Stimulated activated CD4-positive, alpha-beta T cell treated with anti-CD3 and anti-CD28 coated beads, Interleukin-15, amount 100 ng/mL, for 1 hour (primary cell): ENCODE results near the gene C11orf24.
"Not testable (repeated sequence)": the region's sequence is repeated elsewhere in the genome, so short reads cannot be mapped to it uniquely, and the experiment has no call there.

ENCODE experiments used
- DNase-seq, 2 donors: peaks; one replicate each; pipeline ENCODE4 v3.0.0-alpha.2; 2020; ENCODE audit warnings: low read depth in 1 of 2, low spot score in 1 of 2

Gene C11orf24

DNA sequence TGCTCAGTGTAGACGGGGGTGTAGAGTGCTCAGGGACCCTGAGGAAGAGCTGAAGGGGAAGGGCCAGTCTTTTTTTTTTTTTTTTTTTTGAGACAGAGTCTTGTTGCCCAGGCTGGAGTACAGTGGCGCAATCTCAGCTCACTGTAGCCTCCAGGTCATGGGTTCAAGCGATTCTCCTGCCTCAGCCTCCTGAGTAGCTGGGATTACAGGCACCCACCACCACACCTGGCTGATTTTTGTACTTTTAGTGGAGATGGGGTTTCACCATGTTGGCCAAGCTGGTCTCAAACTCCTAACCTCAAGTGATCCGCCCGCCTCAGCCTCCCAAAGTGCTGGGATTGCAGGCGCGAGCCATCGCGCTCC, 27.7 kb upstream of the C11orf24 start:
- not testable (repeated sequence) for DNase-seq

DNA sequence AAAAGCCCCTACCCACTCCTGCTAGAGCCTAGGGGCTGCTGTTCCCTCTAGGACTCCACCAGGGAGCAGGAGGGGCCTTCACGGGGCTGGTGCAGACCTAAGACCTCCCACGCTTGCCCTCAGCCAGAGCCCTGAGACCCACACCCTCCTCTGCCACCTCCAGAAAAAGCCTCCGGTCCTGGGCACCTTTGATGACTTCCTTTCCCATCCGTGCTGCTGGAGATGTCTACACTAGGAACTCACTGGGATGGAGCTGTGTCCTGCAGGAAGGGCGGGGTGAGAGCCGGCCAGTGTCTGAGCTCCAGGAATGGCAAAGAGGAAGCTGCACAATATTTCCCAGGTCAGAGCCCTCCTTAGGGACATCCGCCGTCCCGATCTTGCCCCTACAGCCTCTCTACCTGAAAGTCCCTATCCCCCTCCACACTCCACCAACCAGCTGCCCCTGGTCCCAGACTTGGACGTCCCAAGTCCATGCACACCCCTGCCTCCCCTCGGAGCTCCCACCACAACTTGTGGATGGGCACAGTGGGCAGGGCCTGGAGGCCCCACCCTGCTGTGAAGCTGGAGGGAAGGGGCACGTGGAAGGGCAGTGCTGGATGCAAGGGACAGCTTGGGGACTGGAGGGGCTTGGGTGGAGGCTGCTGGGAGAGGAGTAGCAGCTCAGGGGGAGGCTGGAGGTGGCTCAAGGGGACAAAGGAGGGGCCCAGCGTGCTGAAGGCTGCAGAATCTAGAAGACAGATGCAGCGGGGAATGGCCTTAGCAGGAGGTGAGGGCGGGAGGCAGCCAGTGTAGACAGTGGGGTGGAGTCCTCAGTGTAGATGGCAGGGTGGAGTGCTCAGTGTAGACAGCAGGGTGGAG, 27.1 kb upstream of the C11orf24 start:
- no peak for DNase-seq

DNA sequence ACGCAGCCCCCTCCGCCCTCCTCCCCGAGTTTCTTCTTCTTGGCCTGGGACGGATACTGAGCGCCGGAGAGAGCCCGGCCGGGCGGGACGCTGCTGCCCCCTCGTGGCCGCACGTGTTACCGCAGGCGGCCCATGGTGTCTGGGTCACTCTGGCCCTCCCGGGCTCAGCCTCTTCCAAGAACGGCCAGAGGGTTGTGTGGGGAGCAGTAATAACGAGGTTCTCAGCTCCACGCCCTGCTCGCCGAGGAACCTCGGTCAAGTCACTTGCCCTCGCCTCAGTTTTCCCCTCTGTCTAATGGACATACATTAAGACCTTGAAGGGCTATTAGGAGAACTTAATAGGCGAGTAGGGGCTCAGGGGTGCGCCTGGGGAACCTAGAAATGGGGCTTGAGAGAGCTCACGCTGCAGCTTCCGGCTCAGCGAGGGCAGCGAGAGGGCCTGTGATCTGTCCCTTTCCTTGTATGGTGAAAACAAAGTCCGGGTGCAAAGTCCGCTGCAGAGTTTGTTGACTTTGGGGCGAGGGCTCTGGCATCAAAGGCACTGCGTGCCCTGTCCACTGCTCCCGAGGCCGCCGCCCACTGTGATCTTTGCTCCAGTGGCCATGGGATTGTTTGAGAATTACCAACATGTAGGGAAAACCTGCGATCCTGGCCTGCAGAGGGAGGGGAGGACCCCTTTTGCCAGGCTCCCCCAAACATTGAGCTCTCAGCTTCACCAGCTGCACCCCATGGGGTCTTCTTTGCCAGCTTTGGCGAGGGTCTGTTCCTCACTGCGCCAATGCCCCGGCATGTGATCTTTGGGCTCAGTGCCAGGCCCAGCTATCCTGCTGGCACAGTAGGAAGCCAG, 26.3 kb upstream of the C11orf24 start:
- DNase-seq = peak; percentile 48 to 61

DNA sequence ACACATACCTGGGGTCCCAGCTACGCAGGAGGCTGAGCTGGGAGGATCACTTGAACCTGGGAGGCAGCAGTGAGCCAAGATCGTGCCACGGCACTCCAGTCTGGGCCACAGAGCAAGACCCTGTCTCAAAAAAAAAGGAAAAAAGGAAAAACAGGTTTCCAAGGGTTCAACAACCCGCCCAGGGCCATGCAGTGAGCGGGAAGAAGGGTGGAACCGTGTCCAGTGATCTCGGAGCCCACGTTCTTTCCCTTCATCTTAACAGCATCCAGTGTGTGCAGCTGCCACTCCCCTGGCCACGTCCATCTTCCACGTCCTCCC, 25.7 kb upstream of the C11orf24 start:
- no peak for DNase-seq

DNA sequence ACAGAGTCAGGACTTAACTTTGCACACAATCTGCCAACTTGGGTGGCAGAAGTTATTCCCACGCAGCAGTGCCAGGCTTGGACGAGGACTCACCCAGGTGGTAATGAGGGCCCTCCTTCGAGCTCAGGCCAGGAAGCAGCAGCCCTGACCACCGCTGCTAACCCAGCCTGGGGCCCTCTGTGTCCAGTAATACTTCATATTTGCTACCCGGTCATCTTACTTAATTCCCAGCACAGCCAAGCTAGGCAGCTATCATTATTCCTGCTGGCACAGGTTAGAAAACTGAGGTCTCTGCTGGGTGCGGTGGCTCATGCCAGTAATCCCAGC, 25.2 kb upstream of the C11orf24 start:
- no peak for DNase-seq

DNA sequence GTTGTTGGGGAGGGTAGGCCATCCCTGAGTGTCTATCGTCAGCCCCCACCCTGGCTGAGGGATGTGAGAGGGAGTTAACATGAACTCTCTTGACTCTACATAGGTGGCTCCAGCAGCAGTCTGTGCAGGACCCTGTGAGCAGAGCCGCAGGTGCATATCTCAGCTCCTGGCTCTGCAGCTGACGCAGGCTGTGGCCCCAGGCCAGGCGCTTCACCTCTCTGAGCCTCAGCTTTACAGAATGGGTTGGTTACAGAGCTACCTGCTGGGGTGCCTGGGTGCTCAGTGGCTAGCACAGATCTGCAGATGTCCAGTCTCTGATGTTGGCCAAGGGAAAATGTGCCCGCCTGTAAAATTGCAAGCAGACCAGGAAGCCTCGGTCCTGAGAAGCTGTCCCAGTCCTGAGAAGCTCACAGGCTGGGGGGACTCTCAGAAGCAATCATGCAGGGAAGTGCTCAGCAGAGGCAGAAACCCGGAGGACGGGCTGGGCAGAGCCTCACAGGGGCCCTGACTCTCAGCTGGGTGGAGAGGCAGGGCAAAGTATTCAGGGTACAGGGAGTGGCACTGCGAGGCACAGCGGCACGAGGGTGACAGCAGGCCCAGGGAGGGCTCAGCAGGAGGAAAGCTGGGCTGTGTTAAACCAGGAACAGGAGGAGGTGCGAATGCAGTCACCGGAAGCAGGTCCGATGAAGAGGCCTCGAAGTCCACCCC, 24.7 kb upstream of the C11orf24 start:
- no peak for DNase-seq

DNA sequence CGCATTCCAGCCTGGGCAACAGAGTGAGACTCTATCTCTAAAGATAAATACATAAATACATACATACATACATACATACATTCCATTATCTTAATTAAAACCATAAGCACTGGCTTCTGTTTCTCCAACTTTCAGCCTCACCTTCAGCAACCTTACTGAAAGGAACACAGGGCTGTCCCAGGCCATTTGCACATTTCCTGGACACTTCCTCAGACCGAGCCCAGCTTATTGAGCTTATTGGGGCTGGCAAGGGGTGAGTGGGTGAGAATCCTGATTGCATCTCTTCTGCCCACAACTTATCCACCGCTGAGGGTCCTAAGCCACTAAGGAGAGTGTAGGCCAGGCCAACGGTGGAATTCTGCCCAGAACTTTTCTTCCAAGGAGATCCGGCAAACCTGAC, 24.2 kb upstream of the C11orf24 start:
- no peak for DNase-seq

DNA sequence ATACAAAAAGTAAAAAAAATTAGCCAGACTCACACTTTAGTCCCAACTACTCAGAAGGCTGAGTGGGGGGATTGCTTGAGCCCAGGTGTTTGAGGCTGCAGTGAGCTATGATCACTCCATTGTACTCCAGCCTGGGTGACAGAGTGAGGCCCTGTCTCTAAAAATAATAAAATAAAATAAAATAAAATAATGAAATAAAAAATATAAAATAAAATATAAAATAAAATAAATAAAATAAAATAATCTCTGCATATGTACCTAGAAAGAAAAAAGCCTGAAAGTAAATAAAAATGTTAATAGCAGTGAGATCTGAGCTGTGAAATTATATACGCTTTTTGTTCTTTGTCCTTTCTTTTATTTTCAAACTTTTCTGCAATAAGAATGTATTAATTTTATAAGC, 23.5 kb upstream of the C11orf24 start:
- no peak for DNase-seq

DNA sequence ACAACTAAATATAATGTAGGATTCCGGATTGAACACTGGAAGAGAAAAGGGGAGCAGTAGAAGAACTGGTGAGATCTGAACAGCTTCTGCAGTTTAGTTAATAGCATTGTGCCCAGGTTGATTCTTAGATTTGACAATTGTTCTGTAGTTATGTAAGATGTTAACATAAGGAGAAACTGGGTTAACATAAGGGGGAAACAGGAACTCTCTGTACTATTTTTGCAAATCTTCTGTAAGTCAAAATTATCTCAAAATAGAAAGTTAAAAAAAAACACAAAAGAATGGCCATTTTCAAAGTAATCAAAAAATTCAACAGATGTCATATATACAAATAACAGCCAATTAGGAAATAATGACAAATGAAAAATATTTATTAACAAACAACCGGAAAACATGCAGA, 21.9 kb upstream of the C11orf24 start:
- no peak for DNase-seq

DNA sequence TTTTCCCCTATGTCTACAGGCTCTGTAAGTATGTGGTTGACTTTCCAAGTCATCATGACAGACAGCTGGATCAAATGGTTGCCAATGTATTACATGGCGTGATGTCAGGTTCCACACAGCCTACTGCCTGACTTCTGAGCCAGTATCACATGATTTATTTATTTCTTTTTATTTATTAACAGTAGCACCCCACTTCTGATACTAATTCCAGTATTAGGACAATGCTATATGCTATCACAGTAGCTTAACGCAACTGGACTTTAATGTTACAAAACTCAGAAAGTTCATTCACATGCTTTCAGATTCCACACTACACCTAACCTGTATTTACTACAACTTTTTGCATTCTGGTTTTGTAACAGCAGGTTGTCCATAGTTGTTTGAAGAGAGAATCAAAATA, 17.7 kb upstream of the C11orf24 start:
- DNase-seq = no peak

DNA sequence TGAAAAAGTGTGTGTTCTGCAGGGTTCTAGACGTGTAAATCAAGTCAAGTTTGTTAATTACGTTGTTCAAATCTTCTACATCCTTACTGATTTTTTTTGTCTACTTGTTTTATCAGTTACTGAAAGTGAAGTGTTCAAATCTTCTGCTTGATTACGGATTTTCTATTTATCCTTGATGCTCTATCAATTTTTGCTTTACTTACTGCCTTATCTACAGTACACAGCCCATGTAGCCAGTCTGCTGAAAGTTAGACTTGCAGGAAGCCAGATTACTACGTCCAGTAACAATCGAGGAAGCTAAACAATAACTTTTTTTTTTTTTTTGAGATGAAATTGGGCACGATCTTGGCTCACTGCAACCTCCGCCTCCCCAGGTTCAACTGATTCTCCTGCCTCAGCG, 15.6 kb upstream of the C11orf24 start:
- DNase-seq = no peak

DNA sequence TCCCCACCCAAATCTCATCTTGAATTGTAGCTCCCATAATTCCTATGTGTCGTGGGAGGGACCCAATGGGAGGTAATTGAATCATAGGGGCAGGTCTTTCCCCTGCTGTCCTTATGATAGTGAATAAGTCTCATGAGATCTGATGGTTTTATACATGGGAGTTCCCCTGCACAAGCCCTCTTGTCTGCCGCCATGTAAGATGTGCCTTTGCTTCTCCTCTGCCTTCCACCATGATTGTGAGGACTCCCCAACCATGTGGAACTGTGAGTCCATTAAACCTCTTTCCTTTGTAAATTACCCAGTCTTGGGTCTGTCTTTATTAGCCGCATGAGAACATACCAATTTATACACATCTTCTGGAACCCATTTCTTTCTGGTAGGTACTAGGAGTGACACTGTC, 12.8 kb upstream of the C11orf24 start:
- not testable (repeated sequence) for DNase-seq

DNA sequence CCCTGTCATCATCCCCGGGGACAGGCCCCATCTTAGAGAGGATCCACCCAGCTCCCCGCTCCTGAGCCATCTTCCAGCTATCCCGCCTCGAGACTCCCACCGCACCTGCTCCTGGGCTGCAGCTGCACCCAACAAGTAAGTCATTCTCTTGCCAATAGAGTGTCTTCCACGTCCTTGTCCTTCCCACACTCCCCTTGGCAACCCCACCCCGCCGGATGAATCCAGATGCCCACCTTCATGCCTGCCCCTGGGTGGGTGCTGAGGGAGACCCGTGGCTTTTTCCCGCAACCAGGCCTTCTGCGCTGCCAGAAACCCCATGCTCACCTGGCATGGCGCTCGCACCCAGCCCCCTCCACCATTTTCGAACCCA, 11.1 kb upstream of the C11orf24 start:
- no peak for DNase-seq

DNA sequence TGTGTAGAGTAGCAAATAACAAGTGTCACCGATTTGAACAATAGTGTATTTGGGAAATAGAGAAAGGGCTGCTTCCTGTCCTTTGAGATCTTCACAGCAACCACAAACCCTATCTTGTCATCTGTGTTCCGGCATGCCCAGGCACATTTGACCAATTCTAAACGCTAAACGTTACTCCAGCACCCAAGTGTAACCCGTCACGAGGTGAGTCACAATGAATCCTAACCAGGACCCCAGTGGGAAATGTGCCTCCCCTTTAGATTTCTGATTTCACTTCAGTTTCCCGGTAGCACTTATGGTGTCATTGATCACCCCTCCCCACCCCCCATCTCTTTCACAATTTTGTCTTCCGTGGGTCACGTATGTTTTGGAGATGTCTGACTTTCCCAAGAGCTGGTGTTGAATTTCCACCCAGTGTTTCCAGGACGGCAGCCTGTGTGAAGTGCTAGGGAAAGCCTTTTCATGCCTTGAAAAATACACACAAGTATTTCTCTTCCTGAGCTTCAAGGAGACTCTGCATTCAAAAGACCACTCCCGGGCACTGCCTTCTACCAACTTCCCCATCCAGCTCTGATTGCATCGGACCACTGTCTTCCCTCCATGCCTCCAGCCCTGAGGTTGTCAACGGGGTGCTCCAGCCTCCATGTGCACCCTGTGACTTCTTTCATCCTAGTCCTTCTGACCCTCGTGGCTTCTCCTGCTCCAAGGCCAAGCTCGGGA, 10.5 kb upstream of the C11orf24 start:
- no peak for DNase-seq

DNA sequence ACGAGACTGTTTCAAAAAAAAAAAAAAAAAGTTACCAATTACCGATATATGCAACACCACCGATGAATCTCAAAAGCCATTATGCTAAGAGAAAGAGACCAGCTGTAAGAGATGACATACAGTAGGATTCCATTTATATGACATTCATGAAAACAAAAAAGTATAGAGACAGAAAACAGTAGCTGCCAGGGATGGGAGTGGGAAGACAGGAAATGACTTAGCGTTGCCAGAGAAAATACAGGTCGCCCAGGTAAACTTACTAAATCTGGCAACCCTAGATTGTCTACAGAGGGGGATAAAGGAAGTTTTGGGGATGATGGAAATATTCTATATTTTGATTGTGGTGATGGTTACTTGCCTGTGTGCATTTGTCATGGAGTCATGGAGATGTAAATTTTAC, 7.9 kb upstream of the C11orf24 start:
- DNase-seq = no peak

DNA sequence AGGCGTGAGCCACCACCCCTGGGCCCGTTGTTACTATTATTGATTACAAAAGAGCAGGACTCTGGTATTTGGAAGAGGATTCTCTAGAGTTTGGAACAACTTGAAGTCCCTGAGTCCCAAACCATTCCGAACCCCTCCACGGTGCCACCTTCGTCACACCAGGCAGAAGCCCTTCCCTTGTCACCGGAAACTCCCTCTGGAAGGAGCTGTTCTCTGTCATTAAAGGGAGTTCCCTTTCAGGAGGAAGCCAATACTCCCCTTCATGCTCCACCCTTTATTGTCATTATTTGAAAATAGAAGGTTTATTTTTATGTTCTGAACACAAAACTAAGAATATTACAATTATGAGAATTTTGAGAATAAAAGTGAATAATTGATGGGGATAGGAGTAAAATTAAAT, 5.1 kb upstream of the C11orf24 start:
- no peak for DNase-seq

DNA sequence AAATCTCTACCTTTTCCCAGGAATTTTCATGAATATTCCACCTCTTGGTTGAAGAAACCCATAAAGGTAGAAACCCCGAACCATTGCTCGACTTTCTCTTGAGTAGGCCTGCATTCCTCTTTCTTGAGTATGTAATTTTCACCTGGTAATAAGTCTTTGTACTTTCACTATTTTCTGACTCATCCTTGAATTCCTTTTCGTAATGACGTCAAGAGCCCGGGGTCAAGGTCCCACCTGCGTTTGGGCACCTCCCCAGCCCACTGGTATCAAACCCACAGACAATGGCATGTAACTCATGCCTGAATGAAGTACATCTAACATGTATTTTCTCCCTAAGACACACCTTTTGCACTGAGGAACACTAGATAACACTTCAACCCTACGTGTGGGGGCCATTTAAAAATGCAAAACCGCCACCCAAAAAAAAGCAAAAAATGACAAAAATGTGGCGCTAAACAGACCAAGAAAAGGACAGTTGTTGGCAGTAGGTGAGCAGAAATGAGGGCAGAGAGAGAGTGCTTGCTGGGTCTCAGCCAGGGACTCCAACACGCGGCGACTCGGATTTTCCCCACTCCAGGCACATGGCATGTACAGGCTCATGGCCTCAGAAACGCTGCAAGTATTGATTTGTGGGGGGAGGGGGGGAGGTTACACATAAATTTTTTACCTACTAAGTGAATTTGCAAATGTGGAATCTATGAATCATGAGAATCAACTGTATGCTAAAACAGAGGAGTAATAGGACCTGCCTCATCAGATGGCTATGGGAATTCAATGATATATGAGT, 4.1 kb upstream of the C11orf24 start:
- DNase-seq = no peak

DNA sequence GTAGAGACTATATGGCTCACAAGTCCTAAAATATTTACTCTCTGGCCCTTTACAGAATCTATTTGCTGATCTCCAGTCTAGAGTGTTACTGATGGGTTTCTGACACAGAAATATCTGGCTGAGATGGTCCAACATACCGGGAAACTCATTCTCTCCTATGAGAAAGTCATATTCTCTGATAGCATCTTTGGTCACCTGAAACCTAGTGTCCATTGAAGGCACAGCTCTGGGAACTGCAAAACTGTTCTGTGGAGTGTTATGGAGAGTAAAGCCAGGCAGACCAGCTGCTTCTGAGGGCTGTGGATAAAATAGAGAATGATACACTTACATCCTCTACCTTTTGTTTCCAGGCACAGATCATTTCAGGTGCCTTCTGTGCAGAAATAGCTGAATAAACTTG, 2.5 kb upstream of the C11orf24 start:
- no peak for DNase-seq

DNA sequence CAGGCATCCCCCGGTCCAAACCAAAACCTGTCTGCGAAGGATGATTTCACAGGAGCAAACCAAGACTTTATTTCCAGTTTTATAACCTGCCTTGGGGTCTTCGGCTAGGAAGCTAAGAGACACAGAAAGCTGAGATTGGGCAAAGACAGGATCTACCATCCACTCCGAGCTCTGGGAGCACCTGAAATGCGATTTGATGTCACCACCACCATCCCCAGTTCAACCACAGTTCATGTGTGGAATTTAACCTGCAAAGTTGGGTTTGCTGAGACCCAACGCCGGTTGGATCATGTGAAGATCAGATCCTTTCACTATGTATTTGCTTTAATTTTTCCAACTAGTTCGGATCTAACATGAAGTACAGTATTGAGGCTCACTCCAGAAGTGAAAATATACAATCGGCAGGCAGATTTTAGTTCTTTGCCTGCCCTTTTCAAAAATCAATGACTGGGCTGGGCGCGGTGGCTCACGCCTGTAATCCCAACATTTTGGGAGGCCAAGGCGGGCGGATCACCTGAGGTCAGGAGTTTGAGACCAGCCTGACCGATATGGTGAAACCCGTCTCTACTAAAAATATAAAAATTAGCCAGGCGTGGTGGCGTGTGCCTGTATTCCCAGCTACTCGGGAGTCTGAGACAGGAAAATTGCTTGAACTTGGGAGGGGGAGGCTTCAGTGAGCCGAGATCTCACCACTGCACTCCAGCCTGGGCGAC, 1.4 kb upstream of the C11orf24 start:
- DNase-seq = no peak
